ENCODE data around the gene APOL3.

- peak; percentile 29 for TF ChIP-seq POLR2A (IDR thresholded peaks at IDR 0.05)
- TF ChIP-seq CTCF (IDR thresholded peaks at IDR 0.05) = no peak
- peak; percentile 77 for TF ChIP-seq EP300 (IDR thresholded peaks at IDR 0.05)
Observed at GRCh38 chr22:36156515-36157419, 3.8 kb downstream of the APOL3 start.

Measured in ovary (tissue), 3 donors.